GM18868 (cell line): ENCODE measurements around the gene MYO5C.
"Not testable (repeated sequence)": the region's sequence is repeated elsewhere in the genome, so short reads cannot be mapped to it uniquely, and the experiment has no call there.

ENCODE experiments used
- ATAC-seq: cut with Tn5 transposase; IDR thresholded peaks from one replicate; pipeline ENCODE4 v1.9.1; 2021; ENCODE audit warnings: mild to moderate bottlenecking, moderate library complexity; ENCODE audit not compliant: unreplicated experiment

The MYO5C gene

GRCh38 chr15:52181938-52182780 is 113.4 kb downstream of the MYO5C start:
- no peak for ATAC-seq

- no peak for ATAC-seq
These were observed 114.7 kb downstream of the MYO5C start for GRCh38 chr15:52180851-52181450.

GRCh38 chr15:52180196-52180835 is 115.3 kb downstream of the MYO5C start:
- peak; percentile 24 for ATAC-seq

GRCh38 chr15:52179278-52180195 is 116.1 kb downstream of the MYO5C start:
- peak; percentile 84 for ATAC-seq

DNA sequence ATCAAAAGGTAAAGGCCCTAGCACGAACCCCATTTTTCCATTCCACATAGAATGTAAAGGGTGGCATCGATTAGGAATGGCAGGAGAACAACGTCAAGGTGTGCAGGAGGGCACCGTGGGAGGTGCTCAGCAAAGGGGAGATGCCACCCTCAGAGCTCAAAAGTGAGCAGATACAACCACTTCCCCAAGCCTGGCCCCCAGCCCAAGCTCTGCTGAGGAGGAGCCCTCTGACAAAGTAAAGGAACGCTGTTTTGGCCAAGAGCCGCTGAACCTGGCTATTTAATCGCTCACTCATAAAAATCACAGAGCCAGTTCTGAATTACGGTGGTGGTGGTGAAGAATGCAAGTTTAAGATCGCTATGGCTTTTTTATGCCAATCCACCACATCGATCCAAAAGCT is 116.8 kb downstream of the MYO5C start:
- ATAC-seq: no peak

GRCh38 chr15:52172869-52173268 is 122.7 kb downstream of the MYO5C start:
- no peak for ATAC-seq

DNA sequence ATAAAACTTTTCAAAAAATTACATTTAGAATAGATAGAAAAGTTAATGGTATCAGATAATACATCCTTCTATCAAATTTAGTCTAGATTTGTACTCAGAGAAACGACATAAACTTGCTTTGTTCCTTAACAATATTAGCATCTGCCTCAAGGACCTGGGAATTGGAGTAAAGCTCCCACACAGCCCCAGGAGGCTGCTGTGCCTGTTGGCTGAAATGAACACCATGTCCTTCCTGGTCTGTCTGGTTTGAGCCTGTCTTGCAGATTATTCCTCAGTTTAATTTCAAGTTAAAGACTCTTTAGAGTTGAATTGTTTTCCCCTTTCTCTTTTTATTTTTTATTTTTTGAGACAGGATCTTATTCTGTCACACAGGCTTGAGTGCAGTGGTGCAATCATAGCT is 123.8 kb downstream of the MYO5C start:
- ATAC-seq: no peak

DNA sequence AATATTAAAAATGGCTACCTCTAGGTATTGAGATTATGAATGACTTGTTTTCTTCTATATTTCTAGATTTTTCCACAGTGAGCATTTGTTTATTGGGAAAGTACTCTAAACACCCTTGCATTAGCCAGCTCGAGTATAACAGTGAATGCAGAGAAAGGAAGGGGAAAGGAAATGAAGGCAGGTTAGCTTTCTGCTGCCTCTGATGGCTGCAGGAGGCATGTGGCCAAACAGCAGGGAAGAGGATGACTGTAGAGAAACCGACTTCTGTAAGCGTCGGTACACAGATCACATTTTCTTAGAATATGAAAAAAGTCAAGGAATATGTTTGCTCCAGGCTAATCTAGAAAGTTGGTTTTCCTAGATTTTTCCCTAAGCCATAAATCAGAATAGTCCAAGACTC is 124.2 kb downstream of the MYO5C start:
- ATAC-seq: no peak

- not testable (repeated sequence) for ATAC-seq
These were observed 125.4 kb downstream of the MYO5C start for GRCh38 chr15:52170199-52170598.

DNA sequence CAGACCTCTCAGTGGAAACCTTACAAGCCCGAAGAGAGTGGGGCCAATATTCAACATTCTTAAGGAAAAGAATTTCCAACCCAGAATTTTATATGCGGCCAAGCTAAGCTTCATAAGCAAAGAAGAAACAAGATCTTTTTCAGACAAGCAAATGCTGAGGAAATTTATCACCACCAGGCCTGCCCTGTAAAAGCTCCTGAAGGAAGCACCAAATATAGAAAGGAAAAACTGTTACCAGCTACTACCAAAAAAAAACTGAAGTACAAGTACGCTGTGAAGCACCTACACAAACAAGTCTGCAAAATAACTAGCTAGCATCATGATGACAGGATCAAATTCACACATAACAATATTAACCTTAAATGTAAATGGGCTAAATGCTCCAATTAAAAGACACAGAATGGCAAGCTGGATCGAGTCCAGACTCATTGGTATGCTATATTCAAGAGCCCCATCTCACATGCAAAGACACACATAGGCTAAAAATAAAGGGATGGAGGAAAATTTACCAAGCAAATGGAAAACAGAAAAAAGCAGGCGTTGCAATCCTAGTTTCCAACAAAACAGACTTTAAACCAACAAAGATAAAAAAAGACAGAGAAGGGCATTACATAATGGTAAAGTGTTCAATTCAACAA is 130.0 kb downstream of the MYO5C start:
- not testable (repeated sequence) for ATAC-seq

DNA sequence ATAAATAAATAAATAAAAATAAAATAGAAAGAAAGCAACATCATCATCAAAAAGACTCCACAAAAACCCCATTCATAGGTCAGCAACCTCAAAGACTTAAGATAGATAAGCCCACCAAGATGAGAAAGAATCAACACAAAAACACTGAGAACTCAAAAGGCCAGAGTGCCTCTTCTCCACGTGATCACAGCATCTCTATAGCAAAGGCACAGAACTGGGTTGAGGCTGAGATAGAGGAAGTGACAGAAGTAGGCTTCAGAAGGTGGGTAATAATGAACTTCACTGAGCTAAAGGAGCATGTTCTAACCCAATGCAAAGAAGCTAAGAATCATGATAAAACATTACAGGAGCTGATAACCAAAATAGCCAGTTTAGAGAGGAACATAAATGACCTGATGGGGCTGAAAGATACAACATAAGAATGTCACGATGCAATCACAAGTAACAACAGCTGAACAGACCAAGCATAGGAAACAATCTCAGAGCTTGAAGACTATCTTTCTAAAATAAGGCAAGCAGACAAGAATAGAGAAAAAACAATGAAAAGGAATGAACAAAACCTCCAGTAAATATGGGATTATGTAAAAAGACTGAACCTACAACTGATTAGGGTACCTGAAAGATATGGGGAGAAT is 130.9 kb downstream of the MYO5C start:
- ATAC-seq: peak; percentile 60

DNA sequence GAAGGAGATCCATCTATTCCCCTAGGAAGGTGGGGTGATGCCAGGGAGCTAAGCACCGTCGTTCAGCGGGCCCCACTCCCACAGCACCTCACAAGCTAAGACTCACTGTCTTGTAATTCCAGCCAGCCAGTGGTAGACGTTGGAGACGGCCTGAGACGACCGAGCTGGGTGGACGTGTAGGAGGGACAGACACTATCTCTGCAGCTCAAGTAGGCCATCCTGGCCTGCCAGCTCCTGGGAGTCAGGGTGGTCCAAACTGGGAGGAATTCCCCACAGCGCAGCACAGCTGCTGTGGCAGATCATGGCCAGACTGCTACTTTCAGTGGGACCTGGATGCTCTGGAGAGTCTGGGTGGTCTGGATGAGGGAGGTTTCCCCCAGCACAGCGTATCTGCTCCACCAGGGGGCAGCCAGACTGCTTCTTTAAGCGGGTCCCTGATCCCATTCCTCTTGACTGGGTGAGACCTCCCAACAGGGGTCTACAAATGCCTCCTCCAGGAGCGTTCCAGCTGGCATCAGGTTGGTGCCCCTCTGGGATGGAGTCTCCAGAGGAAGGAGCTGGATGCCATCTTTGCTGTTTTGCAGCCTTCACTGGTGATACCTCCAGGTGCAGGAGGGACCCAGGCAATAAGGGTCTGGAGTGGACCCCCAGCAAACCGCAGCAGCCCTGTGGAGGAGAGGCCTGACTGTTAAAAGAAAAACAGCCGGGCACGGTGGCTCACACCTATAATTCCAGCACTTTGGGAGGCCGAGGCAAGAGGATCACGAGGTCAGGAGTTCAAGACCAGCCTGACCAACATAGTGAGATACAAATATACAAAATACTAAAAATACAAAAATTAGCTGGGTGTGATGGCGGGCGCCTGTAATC is 132.0 kb downstream of the MYO5C start:
- no peak for ATAC-seq

- no peak for ATAC-seq
These were observed 132.7 kb downstream of the MYO5C start for GRCh38 chr15:52162876-52163275.

DNA sequence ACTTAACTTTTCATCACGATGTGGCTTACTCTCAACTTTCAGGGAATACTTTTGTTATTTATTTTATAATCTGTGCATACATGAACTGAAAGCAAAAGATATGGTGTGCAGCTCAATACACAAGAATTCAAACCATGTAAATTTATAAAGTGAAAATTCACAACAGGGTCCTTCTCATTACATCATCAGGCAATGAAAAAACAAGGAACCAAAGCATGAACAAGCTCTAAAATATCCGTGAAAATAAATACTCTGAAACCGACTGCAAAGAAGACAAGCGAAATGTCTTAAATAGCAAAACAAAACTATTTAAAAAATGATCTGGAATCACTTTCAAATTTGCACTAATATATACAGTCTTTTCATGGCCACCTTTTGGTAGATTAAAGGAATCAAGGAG is 133.3 kb downstream of the MYO5C start:
- ATAC-seq: no peak

- ATAC-seq: no peak
These were observed 134.1 kb downstream of the MYO5C start for GRCh38 chr15:52161406-52161966.

DNA sequence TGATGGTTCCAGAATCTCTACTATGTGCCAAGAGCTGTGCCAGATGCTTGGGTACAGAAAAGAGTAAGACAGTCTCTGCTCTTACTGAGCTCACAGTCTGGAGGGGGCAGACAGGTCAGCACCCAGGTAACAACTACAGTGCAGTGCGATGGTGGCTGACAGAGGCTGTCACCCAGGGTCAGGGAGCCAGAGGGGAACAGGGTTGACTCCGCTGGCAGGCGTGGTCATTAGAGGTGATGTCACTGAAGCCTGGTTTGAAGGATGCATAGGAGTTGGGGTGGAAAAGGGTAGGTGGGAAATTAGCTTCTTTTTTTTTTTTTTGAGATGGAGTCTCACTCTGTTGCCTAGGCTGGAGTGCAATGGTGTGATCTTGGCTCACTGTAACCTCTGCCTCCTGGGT is 136.0 kb downstream of the MYO5C start:
- ATAC-seq: no peak

DNA sequence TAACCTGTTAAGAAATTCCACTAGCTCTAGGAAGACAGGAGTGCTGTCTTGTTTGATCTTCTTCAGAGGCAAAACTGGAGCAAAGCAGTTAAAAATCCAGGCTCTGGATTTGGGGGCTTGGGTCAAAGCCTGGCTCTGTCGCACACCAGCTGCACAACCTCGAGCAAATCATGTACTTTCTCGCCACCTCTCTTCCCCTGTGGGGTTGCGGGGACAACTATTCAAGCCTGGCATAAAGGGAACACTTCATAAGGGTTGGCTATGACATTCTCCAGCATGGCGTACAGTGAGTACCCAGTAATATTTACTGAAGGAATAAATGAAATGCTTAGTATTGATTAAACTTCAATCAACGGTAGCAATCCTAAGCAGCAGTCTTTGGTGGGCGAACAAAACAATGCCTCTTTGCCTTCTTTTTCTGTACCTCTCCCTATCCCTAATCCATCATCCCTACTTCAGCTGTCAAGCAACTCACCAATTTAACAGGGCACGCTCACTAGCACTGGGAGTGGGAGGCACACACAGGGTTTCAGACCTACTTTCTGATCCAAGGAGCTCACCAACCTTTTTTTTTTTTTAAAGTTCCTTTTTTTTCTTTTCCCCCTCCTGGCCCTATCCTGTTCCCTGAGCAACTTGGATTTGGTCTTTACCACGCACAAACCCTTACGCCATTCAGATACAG is 137.4 kb downstream of the MYO5C start:
- no peak for ATAC-seq

GRCh38 chr15:52155878-52156277 is 139.7 kb downstream of the MYO5C start:
- no peak for ATAC-seq
